Type B pancreatic cell (in vitro differentiated cells): Measurements from ENCODE around the gene GARIN5B. TPM values are rescaled to one million over a fixed set of nuclear protein-coding genes. Genes with fewer than 3 reads are reported as not detected.

Experiments
- DNase-seq: peaks from one replicate; pipeline ENCODE4 v3.0.0; 2021; ENCODE audit warnings: mixed read lengths; ENCODE audit not compliant: unreplicated experiment; ENCODE audit errors: extremely low spot score
- H3K27ac Mint-ChIP-seq: 2 replicates; pipeline ENCODE4 v1.8.0; 2021; ENCODE audit warnings: mild to moderate bottlenecking, mixed read lengths
- H3K27me3 Mint-ChIP-seq: 2 replicates; pipeline ENCODE4 v1.8.0; 2021; ENCODE audit warnings: mixed read lengths
- H3K36me3 Mint-ChIP-seq: 2 replicates; pipeline ENCODE4 v1.8.0; 2021; ENCODE audit warnings: mixed read lengths
- H3K4me1 Mint-ChIP-seq: one replicate; pipeline ENCODE4 v1.8.0; 2021; ENCODE audit warnings: mixed read lengths; ENCODE audit not compliant: unreplicated experiment
- H3K4me3 Mint-ChIP-seq: 2 replicates; pipeline ENCODE4 v1.8.0; 2021; ENCODE audit warnings: mild to moderate bottlenecking, mixed read lengths
- H3K9me3 Mint-ChIP-seq: 2 replicates; pipeline ENCODE4 v1.8.0; 2021; ENCODE audit warnings: mixed read lengths
- total RNA-seq: library from RNA; stranded (reverse); gene quantifications from 2 replicates; pipeline ENCODE4 v1.2.1, GENCODE V29; 2021; ENCODE audit warnings: low replicate concordance
- TF ChIP-seq, protein P1 (sequence below): fragments of 200-600 bp; sonication (generic); conservative IDR thresholded peaks from 2 replicates; pipeline ENCODE4 v1.5.0; 2021; ENCODE audit warnings: antibody characterized with exemption, mild to moderate bottlenecking

The GARIN5B gene
- total RNA-seq, 1 donor from 2014 or later = not detected

DNA sequence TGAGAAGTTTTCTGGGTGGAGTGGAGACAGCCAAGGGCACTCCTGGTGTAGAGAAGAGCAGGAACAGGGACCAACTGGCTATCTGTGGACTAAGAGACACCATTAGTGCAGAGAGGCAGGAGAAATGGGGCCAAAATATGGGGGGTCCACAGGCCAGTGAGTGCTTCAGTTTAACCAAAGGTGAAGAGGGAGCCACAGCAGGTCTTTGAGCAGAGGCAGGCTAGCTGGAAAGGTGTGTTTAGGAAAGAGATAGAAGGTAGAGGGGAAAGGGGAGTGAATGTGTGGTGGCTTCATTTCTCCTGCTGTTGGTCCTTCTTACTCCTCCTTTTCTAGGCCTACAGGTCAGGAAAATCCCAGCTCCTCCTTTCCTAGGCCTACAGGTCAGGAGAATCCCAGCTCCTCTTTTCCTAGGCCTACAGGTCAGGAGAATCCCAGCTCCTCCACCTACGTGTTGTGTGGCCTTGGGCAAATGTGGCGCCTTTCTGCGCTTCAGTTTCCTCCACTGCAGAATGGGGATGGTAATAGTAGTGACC is 19.5 kb upstream of the GARIN5B start:
- H3K4me1 Mint-ChIP-seq = peaks cover 17% of the 10 kb centered on the region

DNA sequence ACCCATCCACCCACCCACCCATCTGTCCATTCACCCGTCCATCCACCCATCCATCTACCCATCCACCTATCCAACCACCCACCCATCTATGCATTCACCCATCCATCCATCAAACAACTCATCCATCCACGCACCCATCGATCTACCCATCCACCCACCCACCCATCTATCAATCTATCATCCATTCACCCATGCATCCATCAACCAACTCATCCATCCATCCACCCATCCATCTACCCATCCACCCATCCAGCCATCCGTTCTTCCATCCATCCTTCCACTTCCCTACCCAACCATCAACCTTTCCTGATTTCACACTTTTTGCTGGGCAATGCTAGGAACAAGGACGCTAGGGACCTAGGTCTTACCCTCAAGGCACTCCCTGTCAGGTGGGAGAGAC is 19.0 kb upstream of the GARIN5B start:
- peaks cover 16% of the 10 kb centered on the region for H3K36me3 Mint-ChIP-seq
- TF ChIP-seq, protein P1, sequence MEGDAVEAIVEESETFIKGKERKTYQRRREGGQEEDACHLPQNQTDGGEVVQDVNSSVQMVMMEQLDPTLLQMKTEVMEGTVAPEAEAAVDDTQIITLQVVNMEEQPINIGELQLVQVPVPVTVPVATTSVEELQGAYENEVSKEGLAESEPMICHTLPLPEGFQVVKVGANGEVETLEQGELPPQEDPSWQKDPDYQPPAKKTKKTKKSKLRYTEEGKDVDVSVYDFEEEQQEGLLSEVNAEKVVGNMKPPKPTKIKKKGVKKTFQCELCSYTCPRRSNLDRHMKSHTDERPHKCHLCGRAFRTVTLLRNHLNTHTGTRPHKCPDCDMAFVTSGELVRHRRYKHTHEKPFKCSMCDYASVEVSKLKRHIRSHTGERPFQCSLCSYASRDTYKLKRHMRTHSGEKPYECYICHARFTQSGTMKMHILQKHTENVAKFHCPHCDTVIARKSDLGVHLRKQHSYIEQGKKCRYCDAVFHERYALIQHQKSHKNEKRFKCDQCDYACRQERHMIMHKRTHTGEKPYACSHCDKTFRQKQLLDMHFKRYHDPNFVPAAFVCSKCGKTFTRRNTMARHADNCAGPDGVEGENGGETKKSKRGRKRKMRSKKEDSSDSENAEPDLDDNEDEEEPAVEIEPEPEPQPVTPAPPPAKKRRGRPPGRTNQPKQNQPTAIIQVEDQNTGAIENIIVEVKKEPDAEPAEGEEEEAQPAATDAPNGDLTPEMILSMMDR = no peak
- DNase-seq = no peak
- peaks cover 6% of the 10 kb centered on the region for H3K9me3 Mint-ChIP-seq
- H3K27me3 Mint-ChIP-seq = peaks cover 17% of the 10 kb centered on the region
- peak overlapping the region; percentile 85 for H3K4me3 Mint-ChIP-seq
- peaks cover 12% of the 10 kb centered on the region for H3K4me1 Mint-ChIP-seq
- peak overlapping the region; percentile 40 for H3K27ac Mint-ChIP-seq

More for the DNA sequence above, 19.5 kb upstream of the GARIN5B start:
- H3K36me3 Mint-ChIP-seq = peaks cover 16% of the 10 kb centered on the region
- peaks cover 17% of the 10 kb centered on the region for H3K27me3 Mint-ChIP-seq
- H3K4me3 Mint-ChIP-seq = peak overlapping the region; percentile 85
- H3K9me3 Mint-ChIP-seq = peaks cover 6% of the 10 kb centered on the region
- TF ChIP-seq, protein P1 = no peak
- H3K27ac Mint-ChIP-seq = peak overlapping the region; percentile 40
- DNase-seq = no peak

DNA sequence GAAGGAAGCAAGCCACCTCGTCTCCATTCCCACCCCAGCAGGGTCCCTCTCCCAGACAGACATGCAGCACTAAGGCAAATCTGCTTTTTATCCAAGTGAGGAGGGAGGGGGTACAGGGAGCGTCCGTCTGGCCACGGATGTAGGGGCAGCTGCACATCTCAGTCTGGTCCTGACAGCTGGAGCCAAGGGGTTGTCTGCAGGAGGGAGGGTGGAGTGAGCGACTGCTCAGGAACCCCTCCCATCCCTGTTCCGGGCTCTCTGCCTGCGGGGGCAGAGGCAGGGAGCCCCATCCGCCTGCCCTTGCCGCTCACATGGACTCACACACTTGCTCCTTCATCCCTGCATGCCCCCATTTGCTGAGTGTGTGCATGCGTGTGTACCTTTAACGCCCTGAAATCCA is 16.1 kb upstream of the GARIN5B start:
- TF ChIP-seq, protein P1 = no peak
- Mint-ChIP-seq H3K4me1 (peaks cover 5% of the 10 kb centered on the region), H3K9me3 (peaks cover 6% of the 10 kb centered on the region), H3K36me3 (peaks cover 5% of the 10 kb centered on the region), H3K4me3 (peak overlapping the region; percentile 23), H3K27me3 (peaks cover 28% of the 10 kb centered on the region), H3K27ac (peak overlapping the region; percentile 37)
- DNase-seq = no peak

- peaks cover 11% of the 10 kb centered on the region for H3K4me1 Mint-ChIP-seq
- H3K36me3 Mint-ChIP-seq = peaks cover 5% of the 10 kb centered on the region
- DNase-seq = no peak
- H3K27me3 Mint-ChIP-seq = peaks cover 34% of the 10 kb centered on the region
- peaks cover 6% of the 10 kb centered on the region for H3K9me3 Mint-ChIP-seq
- TF ChIP-seq, protein P1 = no peak
- H3K4me3 Mint-ChIP-seq = no peak overlapping the region
- H3K27ac Mint-ChIP-seq = no peak overlapping the region
These were observed 14.5 kb upstream of the GARIN5B start for GRCh38 chr19:55377356-55378131.

DNA sequence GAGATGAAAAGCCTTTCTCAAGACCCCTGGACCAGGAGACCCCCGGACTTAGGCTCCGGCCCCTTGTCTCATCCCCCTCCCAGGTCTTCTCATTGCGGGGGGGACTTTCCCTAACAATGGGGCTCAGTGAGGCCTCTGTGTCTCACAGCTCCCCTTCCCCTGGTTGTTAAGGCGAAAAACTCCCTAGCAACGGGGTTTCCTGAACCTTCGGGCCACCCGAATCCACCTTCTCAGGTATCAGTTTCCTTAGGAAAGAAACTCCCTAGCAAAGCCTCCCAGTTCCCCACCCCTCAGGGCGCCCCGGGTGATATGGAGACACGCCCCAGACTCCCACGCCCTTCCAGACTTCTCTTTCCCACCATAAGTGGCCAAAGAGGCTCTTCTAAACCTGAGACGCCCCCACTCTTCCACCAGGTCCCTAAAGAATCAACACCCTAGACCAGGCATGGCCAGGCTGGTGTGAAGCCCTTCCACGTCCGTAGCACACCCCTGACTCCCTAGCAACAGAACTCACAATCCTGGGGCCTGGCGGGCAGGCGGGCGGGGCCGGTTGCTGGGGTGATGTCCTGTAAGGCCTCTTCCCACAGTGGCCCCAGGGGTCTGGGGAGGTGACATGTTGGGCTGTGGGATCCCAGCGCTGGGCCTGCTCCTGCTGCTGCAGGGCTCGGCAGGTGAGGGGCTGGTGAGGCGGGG is 13.3 kb upstream of the GARIN5B start, which contains the start of gene TMEM190:
Gene TMEM190 (plus strand): TSS at position 586 of the 693 bp plus-strand sequence. CDS start 28 bp downstream, at position 614.
- DNase-seq = no peak
- no peaks in the 10 kb centered on the region for H3K36me3 Mint-ChIP-seq
- peaks cover 11% of the 10 kb centered on the region for H3K4me1 Mint-ChIP-seq
- H3K27me3 Mint-ChIP-seq = peaks cover 37% of the 10 kb centered on the region
- H3K9me3 Mint-ChIP-seq = no peaks in the 10 kb centered on the region
- TF ChIP-seq, protein P1 = no peak
- peak within 1 kb of the TSS; percentile 21 for H3K4me3 Mint-ChIP-seq
- H3K27ac Mint-ChIP-seq = no peak within 1 kb of the TSS
